SK-N-SH (cell line): ENCODE measurements around the gene EXOC6B. TPM values are rescaled to one million over a fixed set of nuclear protein-coding genes. Genes with fewer than 3 reads are reported as not detected.
A peak's percentile ranks its signal among the peaks of the same experiment; 100 is the strongest.

Source experiments
- CTCF ChIA-PET: fragments of 300-600, 350-600 bp; formaldehyde crosslinking; extraction: SDS; loops from one replicate; lab custom pipeline; 2021; lab: Yijun Ruan, JAX
- POLR2A ChIA-PET: fragments of 350-600 bp; sonication (Branson Sonifier 250); formaldehyde crosslinking; extraction: SDS; loops from one replicate; lab custom pipeline; 2020; ENCODE audit warnings: antibody characterized with exemption, inconsistent platforms; lab: Yijun Ruan, JAX
- DNase-seq: peaks from one replicate; pipeline ENCODE4 v3.0.0; 2012
- H2AFZ ChIP-seq: fragments of 200-600 bp; sonication (generic); 2 replicates; pipeline ENCODE4 v1.8.1; 2016; ENCODE audit warnings: antibody characterized with exemption, mild to moderate bottlenecking, low read depth
- H3F3A ChIP-seq: fragments of 200-600 bp; sonication (generic); replicated peaks from 2 replicates; pipeline ENCODE3; 2016; ENCODE audit warnings: antibody characterized with exemption, mild to moderate bottlenecking; ENCODE audit not compliant: insufficient read depth
- H3K27ac ChIP-seq, 2 experiments: fragments of 200-500 bp in 1 of 2; fragments of 200-600 bp in 1 of 2; sonication (Bioruptor generic) in 1 of 2; sonication (generic), shearing (Covaris generic) in 1 of 2; 2 replicates each; pipeline versions ENCODE4 v1.5.1 to v1.6.1; 2014 to 2016; ENCODE audit warnings: low read depth in 2 of 2, inconsistent platforms in 1 of 2, low read length in 1 of 2, mild to moderate bottlenecking in 1 of 2, mixed read lengths in 1 of 2
- H3K27me3 ChIP-seq: fragments of 200-600 bp; sonication (generic), shearing (Covaris generic); 2 replicates; pipeline ENCODE4 v1.6.1; 2016; ENCODE audit warnings: mixed run types; ENCODE audit not compliant: insufficient read depth
- H3K36me3 ChIP-seq, 2 experiments: fragments of 200-500 bp in 1 of 2; fragments of 200-600 bp in 1 of 2; sonication (Bioruptor generic) in 1 of 2; sonication (generic) in 1 of 2; replicated peaks in 1 of 2; 2 replicates each; pipeline versions ENCODE3 to v1.5.1; 2014 to 2016; ENCODE audit warnings: low read length in 1 of 2, mild to moderate bottlenecking in 1 of 2; ENCODE audit not compliant: insufficient read depth in 2 of 2, control insufficient read depth in 1 of 2
- H3K4me1 ChIP-seq, 2 experiments: fragments of 200-500 bp in 1 of 2; fragments of 200-600 bp in 1 of 2; sonication (Bioruptor generic) in 1 of 2; sonication (generic), shearing (Covaris generic) in 1 of 2; 2 replicates each; pipeline versions ENCODE4 v1.5.1 to v1.6.1; 2014 to 2016; ENCODE audit warnings: low read depth in 1 of 2, low read length in 1 of 2, mixed run types in 1 of 2; ENCODE audit not compliant: insufficient read depth in 2 of 2, control insufficient read depth in 1 of 2
- H3K4me2 ChIP-seq: fragments of 200-600 bp; sonication (generic), shearing (Covaris generic); 2 replicates; pipeline ENCODE4 v1.6.1; 2017; ENCODE audit warnings: mixed run types
- H3K4me3 ChIP-seq, 2 experiments: fragments of 200-500 bp in 1 of 2; fragments of 200-600 bp in 1 of 2; sonication (Bioruptor generic) in 1 of 2; sonication (generic), shearing (Covaris generic) in 1 of 2; 2 replicates each; pipeline versions ENCODE4 v1.5.1 to v1.8.1; 2014 to 2016; ENCODE audit warnings: low read depth in 2 of 2, inconsistent platforms in 1 of 2, low read length in 1 of 2, mild to moderate bottlenecking in 1 of 2, mixed read lengths in 1 of 2, moderate library complexity in 1 of 2
- H3K79me2 ChIP-seq: fragments of 200-600 bp; sonication (generic); 2 replicates; pipeline ENCODE4 v1.8.1; 2017; ENCODE audit warnings: mild to moderate bottlenecking; ENCODE audit not compliant: insufficient read depth
- H3K9ac ChIP-seq: fragments of 200-600 bp; sonication (generic); 2 replicates; pipeline ENCODE4 v1.6.1; 2017; ENCODE audit warnings: mixed run types
- H3K9me2 ChIP-seq: fragments of 200-600 bp; sonication (generic); 2 replicates; pipeline ENCODE4 v1.6.1; 2017; ENCODE audit warnings: mixed run types
- H3K9me3 ChIP-seq: fragments of 200-600 bp; sonication (generic); 2 replicates; pipeline ENCODE4 v1.6.1; 2017; ENCODE audit warnings: mixed run types, mild to moderate bottlenecking, moderate library complexity
- H4K20me1 ChIP-seq: fragments of 200-600 bp; sonication (generic); 2 replicates; pipeline ENCODE4 v1.6.1; 2017; ENCODE audit warnings: mild to moderate bottlenecking, mixed run types; ENCODE audit not compliant: insufficient read depth
- CHD2 ChIP-seq: fragments of 150-350 bp; IDR thresholded peaks from 2 replicates; pipeline ENCODE4 v1.6.1; 2018; ENCODE audit warnings: low read length; ENCODE audit not compliant: partially characterized antibody
- CTCF ChIP-seq: fragments of 200-600 bp; sonication (generic); IDR thresholded peaks from 2 replicates; pipeline ENCODE4 v1.6.1; 2017; ENCODE audit warnings: antibody characterized with exemption, mild to moderate bottlenecking, moderate library complexity
- ELF1 ChIP-seq: IDR thresholded peaks from 2 replicates; pipeline ENCODE4 v1.4.0; 2012
- EP300 ChIP-seq, 2 experiments: IDR thresholded peaks; 2 replicates each; pipeline versions ENCODE4 v1.4.0 to v1.6.1; 2012; ENCODE audit warnings: borderline replicate concordance in 1 of 2, low read depth in 1 of 2, low read length in 1 of 2
- EZH2phosphoT487 ChIP-seq: fragments of 200-600 bp; sonication (generic); IDR thresholded peaks from 2 replicates; pipeline ENCODE4 v1.6.1; 2017; ENCODE audit warnings: low read depth, mixed run types, mild to moderate bottlenecking, antibody characterized with exemption, moderate library complexity, borderline replicate concordance
- FOSL2 ChIP-seq: IDR thresholded peaks from 2 replicates; pipeline ENCODE4 v1.4.0; 2012; ENCODE audit warnings: low read depth, mild to moderate bottlenecking, moderate library complexity, borderline replicate concordance
- FOXJ3 ChIP-seq: sonication (generic); formaldehyde crosslinking; IDR thresholded peaks from 2 replicates; pipeline ENCODE4 v1.5.1; 2020; ENCODE audit warnings: mild to moderate bottlenecking, missing genetic modification reagents
- GATA2 ChIP-seq: sonication (generic); formaldehyde crosslinking; IDR thresholded peaks from 2 replicates; pipeline ENCODE4 v1.5.0; 2020; ENCODE audit warnings: mild to moderate bottlenecking, missing genetic modification reagents
- IRF3 ChIP-seq: fragments of 150-350 bp; IDR thresholded peaks from 2 replicates; pipeline ENCODE4 v1.6.1; 2016; ENCODE audit warnings: mild to moderate bottlenecking, low read depth, low read length
- MAX ChIP-seq: IDR thresholded peaks from 2 replicates; pipeline ENCODE4 v1.4.0; 2012; ENCODE audit warnings: low read depth
- MEF2A ChIP-seq: IDR thresholded peaks from 2 replicates; pipeline ENCODE4 v1.4.0; 2012; ENCODE audit warnings: low read depth, borderline replicate concordance
- MXI1 ChIP-seq: IDR thresholded peaks from 2 replicates; pipeline ENCODE4 v1.6.1; 2012; ENCODE audit warnings: mild to moderate bottlenecking, low read depth, low read length, improper control_type of control experiment
- NFIC ChIP-seq: IDR thresholded peaks from 2 replicates; pipeline ENCODE4 v1.4.0; 2012; ENCODE audit warnings: borderline replicate concordance
- RAD21 ChIP-seq: IDR thresholded peaks from 2 replicates; pipeline ENCODE4 v1.6.1; 2012; ENCODE audit warnings: mild to moderate bottlenecking, low read length
- RFX5 ChIP-seq: IDR thresholded peaks from 2 replicates; pipeline ENCODE4 v1.6.1; 2012; ENCODE audit warnings: mild to moderate bottlenecking, improper control_type of control experiment, low read length
- RXRA ChIP-seq: IDR thresholded peaks from 2 replicates; pipeline ENCODE4 v1.4.0; 2012; ENCODE audit warnings: low read depth, mild to moderate bottlenecking, borderline replicate concordance
- SIN3A ChIP-seq: IDR thresholded peaks from 2 replicates; pipeline ENCODE4 v1.6.1; 2012; ENCODE audit warnings: low read depth, mild to moderate bottlenecking, low read length, moderate library complexity, borderline replicate concordance
- USF1 ChIP-seq: IDR thresholded peaks from 2 replicates; pipeline ENCODE4 v1.4.0; 2012; ENCODE audit warnings: low read depth, borderline replicate concordance
- WGBS: methylation state at CpG from one replicate; pipeline ENCODE4 v1.1.6; 2017; ENCODE audit warnings: low lambda C conversion rate; 5-methylcytosine and 5-hydroxymethylcytosine counted together
- polyA plus RNA-seq, 3 experiments: library from polyadenylated mRNA; depleted of rRNA; stranded (reverse); fragments of >200 nt; gene quantifications; 2 replicates each; pipeline ENCODE4 v1.2.3, GENCODE V29; 2012
- TF ChIP-seq, protein P1 (sequence below): IDR thresholded peaks from 2 replicates; pipeline ENCODE4 v1.6.1; 2012; ENCODE audit warnings: mild to moderate bottlenecking, low read depth, low read length, moderate library complexity
- TF ChIP-seq, protein P2 (sequence below): fragments of 150-350 bp; IDR thresholded peaks from 2 replicates; pipeline ENCODE4 v1.6.1; 2017; ENCODE audit warnings: antibody characterized with exemption, low read length, low read depth, borderline replicate concordance

Gene EXOC6B
- polyA plus RNA-seq, 1 of the 3 experiments (the other 2 are of a cell fraction): 7.4 TPM

GRCh38 chr2:72826156-72826477, 284 bp upstream of the EXOC6B start:
- H2AFZ ChIP-seq: no peak overlapping the region
- no peaks in the 10 kb centered on the region for H3F3A ChIP-seq
- H3K27me3 ChIP-seq: no peaks in the 10 kb centered on the region
- peaks cover 4 to 8% of the 10 kb centered on the region in 2 experiments; a peak in 3 of 4 replicates for H3K4me1 ChIP-seq
- peak overlapping the region in 1 of 2 experiments; percentile 78; a peak in 1 of 4 replicates for H3K4me3 ChIP-seq
- no peak overlapping the region for H3K27ac ChIP-seq
- no peak for DNase-seq
- 59% methylated on average over 10 of the region's 10 CpGs for WGBS
- ChIA-PET CTCF (no interaction called here), POLR2A (no interaction called here)
- H3K9me3 ChIP-seq: no peaks in the 10 kb centered on the region
- H3K4me2 ChIP-seq: peak overlapping the region; percentile 67; the same call in 1 of the 2 replicates
- TF ChIP-seq RAD21: no peak
- TF ChIP-seq, protein P1, sequence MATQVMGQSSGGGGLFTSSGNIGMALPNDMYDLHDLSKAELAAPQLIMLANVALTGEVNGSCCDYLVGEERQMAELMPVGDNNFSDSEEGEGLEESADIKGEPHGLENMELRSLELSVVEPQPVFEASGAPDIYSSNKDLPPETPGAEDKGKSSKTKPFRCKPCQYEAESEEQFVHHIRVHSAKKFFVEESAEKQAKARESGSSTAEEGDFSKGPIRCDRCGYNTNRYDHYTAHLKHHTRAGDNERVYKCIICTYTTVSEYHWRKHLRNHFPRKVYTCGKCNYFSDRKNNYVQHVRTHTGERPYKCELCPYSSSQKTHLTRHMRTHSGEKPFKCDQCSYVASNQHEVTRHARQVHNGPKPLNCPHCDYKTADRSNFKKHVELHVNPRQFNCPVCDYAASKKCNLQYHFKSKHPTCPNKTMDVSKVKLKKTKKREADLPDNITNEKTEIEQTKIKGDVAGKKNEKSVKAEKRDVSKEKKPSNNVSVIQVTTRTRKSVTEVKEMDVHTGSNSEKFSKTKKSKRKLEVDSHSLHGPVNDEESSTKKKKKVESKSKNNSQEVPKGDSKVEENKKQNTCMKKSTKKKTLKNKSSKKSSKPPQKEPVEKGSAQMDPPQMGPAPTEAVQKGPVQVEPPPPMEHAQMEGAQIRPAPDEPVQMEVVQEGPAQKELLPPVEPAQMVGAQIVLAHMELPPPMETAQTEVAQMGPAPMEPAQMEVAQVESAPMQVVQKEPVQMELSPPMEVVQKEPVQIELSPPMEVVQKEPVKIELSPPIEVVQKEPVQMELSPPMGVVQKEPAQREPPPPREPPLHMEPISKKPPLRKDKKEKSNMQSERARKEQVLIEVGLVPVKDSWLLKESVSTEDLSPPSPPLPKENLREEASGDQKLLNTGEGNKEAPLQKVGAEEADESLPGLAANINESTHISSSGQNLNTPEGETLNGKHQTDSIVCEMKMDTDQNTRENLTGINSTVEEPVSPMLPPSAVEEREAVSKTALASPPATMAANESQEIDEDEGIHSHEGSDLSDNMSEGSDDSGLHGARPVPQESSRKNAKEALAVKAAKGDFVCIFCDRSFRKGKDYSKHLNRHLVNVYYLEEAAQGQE: no peak
- TF ChIP-seq FOXJ3: no peak
- no peak for TF ChIP-seq MAX
- TF ChIP-seq, protein P2, sequence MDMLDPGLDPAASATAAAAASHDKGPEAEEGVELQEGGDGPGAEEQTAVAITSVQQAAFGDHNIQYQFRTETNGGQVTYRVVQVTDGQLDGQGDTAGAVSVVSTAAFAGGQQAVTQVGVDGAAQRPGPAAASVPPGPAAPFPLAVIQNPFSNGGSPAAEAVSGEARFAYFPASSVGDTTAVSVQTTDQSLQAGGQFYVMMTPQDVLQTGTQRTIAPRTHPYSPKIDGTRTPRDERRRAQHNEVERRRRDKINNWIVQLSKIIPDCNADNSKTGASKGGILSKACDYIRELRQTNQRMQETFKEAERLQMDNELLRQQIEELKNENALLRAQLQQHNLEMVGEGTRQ: no peak
- no peak for TF ChIP-seq SIN3A
- no peak for TF ChIP-seq RXRA
- no peak for TF ChIP-seq FOSL2
- TF ChIP-seq CTCF: no peak
- TF ChIP-seq EP300 (IDR thresholded peaks at IDR 0.05; ENCODE audit: borderline replicate concordance in 1 of 2, low read depth in 1 of 2, low read length in 1 of 2): no peak
- no peak for TF ChIP-seq RFX5
- no peak for TF ChIP-seq MEF2A
- TF ChIP-seq ELF1: no peak
- TF ChIP-seq IRF3: no peak
- no peak for TF ChIP-seq USF1
- no peak for TF ChIP-seq MXI1
- TF ChIP-seq GATA2 (CRISPR knock-in tag): no peak
- no peak for TF ChIP-seq EZH2phosphoT487
- TF ChIP-seq NFIC: no peak
- TF ChIP-seq CHD2: no peak
- peaks cover 0 to 6% of the 10 kb centered on the region in 2 experiments for H3K36me3 ChIP-seq
- peaks cover 19% of the 10 kb centered on the region; the same call in 1 of the 2 replicates for H3K79me2 ChIP-seq
- H3K9me2 ChIP-seq: no peaks in the 10 kb centered on the region
- H3K9ac ChIP-seq: no peak overlapping the region
- H4K20me1 ChIP-seq: no peaks in the 10 kb centered on the region
